ENCODE measurements around the gene ATF3. TPM values are rescaled to one million over a fixed set of nuclear protein-coding genes. Genes with fewer than 3 reads are reported as not detected.

The ATF3 gene
- total RNA-seq, 1 experiment from 2014 or later = 10.2 TPM

GRCh38 chr1:212641956-212642355 lies 33.4 kb downstream of the ATF3 start:
- no peak overlapping the region for H3K4me3 ChIP-seq
- no peak overlapping the region for H3K27ac ChIP-seq
- H2AFZ ChIP-seq = no peak overlapping the region
- no peaks in the 10 kb centered on the region for H3K9me2 ChIP-seq (ENCODE audit: insufficient read depth)
- intact Hi-C loops (cut with micrococcal nuclease; ENCODE audit: unreplicated experiment) = no loop called here
- POLR2A ChIA-PET (ENCODE audit: unreplicated experiment) = no interaction called here
- no peak for DNase-seq
- no peaks in the 10 kb centered on the region for H3F3A ChIP-seq (ENCODE audit: insufficient read depth, low read depth)
- peaks cover 30% of the 10 kb centered on the region for H3K27me3 ChIP-seq (ENCODE audit: insufficient read depth, low read depth)
- no peaks in the 10 kb centered on the region for H3K4me1 ChIP-seq (replicated peaks; ENCODE audit: insufficient read depth)
- CTCF ChIA-PET = no interaction called here
- H3K9me3 ChIP-seq (ENCODE audit: insufficient read depth, low read depth) = no peaks in the 10 kb centered on the region
- no peaks in the 10 kb centered on the region for H3K79me2 ChIP-seq (ENCODE audit: low read depth)
- no peaks in the 10 kb centered on the region for H3K36me3 ChIP-seq (ENCODE audit: low read depth)
- TF ChIP-seq CTCF (conservative IDR thresholded peaks at IDR 0.05) (no peak), EZH2 (IDR thresholded peaks at IDR 0.05; ENCODE audit: low read depth) (no peak)
- no peak overlapping the region for H3K4me2 ChIP-seq
- BruUV-seq (replicated peaks) = no TSS peak
- H4K20me1 ChIP-seq (ENCODE audit: insufficient read depth) = no peaks in the 10 kb centered on the region

DNA sequence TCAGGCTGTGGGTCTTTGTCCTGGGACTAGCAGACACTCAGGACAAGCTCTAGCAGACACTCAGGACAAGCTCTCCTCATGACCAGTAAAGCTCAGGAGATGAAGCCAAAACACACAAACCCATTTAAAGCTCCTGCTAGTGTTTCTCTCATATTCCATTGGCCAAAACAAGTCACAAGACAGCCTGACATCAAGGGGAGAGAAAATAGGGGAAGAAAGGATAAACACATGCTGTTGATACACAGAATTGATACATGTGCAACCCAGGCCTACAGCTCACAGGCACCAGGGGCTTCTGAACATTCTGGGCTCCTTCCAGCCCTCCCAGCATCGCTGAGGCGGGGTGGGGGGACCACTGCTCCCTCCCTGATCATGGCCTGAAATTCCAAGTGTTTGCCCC lies 35.3 kb downstream of the ATF3 start:
- Histone ChIP-seq H3K4me3 (no peak overlapping the region), H3F3A (ENCODE audit: insufficient read depth, low read depth) (no peaks in the 10 kb centered on the region), H3K79me2 (ENCODE audit: low read depth) (no peaks in the 10 kb centered on the region), H3K9me3 (ENCODE audit: insufficient read depth, low read depth) (no peaks in the 10 kb centered on the region), H4K20me1 (ENCODE audit: insufficient read depth) (no peaks in the 10 kb centered on the region), H3K4me1 (replicated peaks; ENCODE audit: insufficient read depth) (no peaks in the 10 kb centered on the region), H3K27me3 (ENCODE audit: insufficient read depth, low read depth) (peaks cover 21% of the 10 kb centered on the region), H3K4me2 (no peak overlapping the region), H3K9me2 (ENCODE audit: insufficient read depth) (no peaks in the 10 kb centered on the region), H3K27ac (no peak overlapping the region), H2AFZ (no peak overlapping the region), H3K36me3 (ENCODE audit: low read depth) (no peaks in the 10 kb centered on the region)
- no peak for TF ChIP-seq EZH2 (IDR thresholded peaks at IDR 0.05; ENCODE audit: low read depth)
- TF ChIP-seq CTCF (conservative IDR thresholded peaks at IDR 0.05) = no peak
- POLR2A ChIA-PET (ENCODE audit: unreplicated experiment) = no interaction called here
- CTCF ChIA-PET = no interaction called here
- DNase-seq = no peak
- BruUV-seq (replicated peaks) = no TSS peak
- intact Hi-C loops (cut with micrococcal nuclease; ENCODE audit: unreplicated experiment) = no loop called here

DNA sequence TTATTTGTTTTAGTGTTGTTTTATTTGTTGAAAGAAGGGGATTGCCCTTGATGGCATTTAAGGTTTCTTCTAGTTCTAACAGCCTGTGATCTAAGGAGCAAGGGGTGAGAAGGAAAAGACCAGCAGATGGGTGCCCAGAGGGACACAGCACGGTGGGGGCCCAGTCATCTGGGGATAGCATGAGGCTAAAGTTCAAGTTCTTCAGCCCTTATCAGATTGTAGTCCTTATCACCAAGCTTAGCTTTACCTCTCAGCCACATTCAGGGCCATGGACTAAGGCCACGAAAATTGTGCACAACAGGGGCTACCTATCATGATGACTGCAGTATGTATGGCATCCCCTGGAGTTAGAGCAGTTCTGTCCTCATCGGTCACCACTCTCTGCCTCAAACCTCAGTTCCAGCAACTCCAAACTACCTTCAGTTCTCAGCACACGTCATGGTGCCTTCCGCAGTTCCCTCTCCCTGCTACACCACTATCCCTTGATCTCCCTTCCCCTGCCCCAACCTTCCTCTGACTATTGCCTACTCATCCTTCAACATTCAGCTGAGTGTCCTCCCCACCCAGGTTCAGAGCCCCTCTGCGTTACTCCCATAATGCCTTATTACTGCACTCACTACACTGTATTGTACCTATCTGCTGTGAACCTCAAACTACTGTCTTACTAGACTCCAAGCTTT lies 36.4 kb downstream of the ATF3 start:
- Histone ChIP-seq H2AFZ (no peak overlapping the region), H3K36me3 (ENCODE audit: low read depth) (no peaks in the 10 kb centered on the region), H3K27ac (no peak overlapping the region), H3F3A (ENCODE audit: insufficient read depth, low read depth) (no peaks in the 10 kb centered on the region), H3K27me3 (ENCODE audit: insufficient read depth, low read depth) (peaks cover 10% of the 10 kb centered on the region; the same call in 1 of the 2 replicates), H3K4me2 (no peak overlapping the region), H3K9me2 (ENCODE audit: insufficient read depth) (no peaks in the 10 kb centered on the region), H4K20me1 (ENCODE audit: insufficient read depth) (no peaks in the 10 kb centered on the region), H3K9me3 (ENCODE audit: insufficient read depth, low read depth) (no peaks in the 10 kb centered on the region), H3K4me3 (no peak overlapping the region), H3K4me1 (replicated peaks; ENCODE audit: insufficient read depth) (no peaks in the 10 kb centered on the region), H3K79me2 (ENCODE audit: low read depth) (no peaks in the 10 kb centered on the region)
- no TSS peak for BruUV-seq (replicated peaks)
- ChIA-PET CTCF (no interaction called here), POLR2A (ENCODE audit: unreplicated experiment) (no interaction called here)
- intact Hi-C loops (cut with micrococcal nuclease; ENCODE audit: unreplicated experiment) = no loop called here
- TF ChIP-seq CTCF (conservative IDR thresholded peaks at IDR 0.05) (no peak), EZH2 (IDR thresholded peaks at IDR 0.05; ENCODE audit: low read depth) (no peak)
- DNase-seq = no peak
